H1 (cell line): ENCODE data around the gene UGT1A7. TPM values are rescaled to one million over a fixed set of nuclear protein-coding genes. Genes with fewer than 3 reads are reported as not detected.

ENCODE experiments used
- BACH1 ChIP-seq: IDR thresholded peaks from 2 replicates; pipeline ENCODE4 v1.6.1; 2012; ENCODE audit warnings: low read length, improper control_type of control experiment
- BCL11A ChIP-seq, 2 experiments: IDR thresholded peaks; one replicate each; pipeline ENCODE4 v1.6.1; 2011; ENCODE audit warnings: low read depth in 2 of 2, low read length in 2 of 2, mild to moderate bottlenecking in 2 of 2
- BRCA1 ChIP-seq: IDR thresholded peaks from 2 replicates; pipeline ENCODE4 v1.6.1; 2012; ENCODE audit warnings: low read depth, low read length, improper control_type of control experiment
- CHD2 ChIP-seq: IDR thresholded peaks from 2 replicates; pipeline ENCODE4 v1.6.1; 2012; ENCODE audit warnings: low read length, improper control_type of control experiment
- E2F6 ChIP-seq: IDR thresholded peaks from 2 replicates; pipeline ENCODE4 v1.6.1; 2012; ENCODE audit warnings: inconsistent platforms
- EZH2 ChIP-seq: fragments of 200-600 bp; sonication (generic); IDR thresholded peaks from 2 replicates; pipeline ENCODE4 v1.7.1; 2012; ENCODE audit warnings: low read depth, mild to moderate bottlenecking, moderate library complexity, low read length, inconsistent platforms; ENCODE audit not compliant: severe bottlenecking
- HDAC6 ChIP-seq: IDR thresholded peaks from one replicate; pipeline ENCODE4 v1.7.1; 2012; ENCODE audit warnings: low read depth, mild to moderate bottlenecking, inconsistent platforms, low read length, moderate library complexity
- POLR2AphosphoS5 ChIP-seq: IDR thresholded peaks from 2 replicates; pipeline ENCODE4 v1.6.1; 2011; ENCODE audit warnings: low read depth, low read length
- SIRT6 ChIP-seq: IDR thresholded peaks from one replicate; pipeline ENCODE4 v1.7.1; 2012; ENCODE audit warnings: low read length, inconsistent platforms
- TAF7 ChIP-seq: optimal IDR thresholded peaks from 2 replicates; pipeline ENCODE3; 2011; ENCODE audit warnings: low read depth, mild to moderate bottlenecking, inconsistent platforms, low read length, moderate library complexity, borderline replicate concordance
- polyA plus RNA-seq, 7 experiments: library from polyadenylated mRNA; depleted of rRNA in 3 of 7; stranded (reverse) in 5 of 7; unstranded in 2 of 7; fragments of >200 nt in 5 of 7; fragments of 200-250 nt in 2 of 7; gene quantifications; 1 replicate in 5 of 7; 2 replicates in 1 of 7; 4 replicates in 1 of 7; pipeline versions ENCODE4 v1.2.1 to v1.2.3, GENCODE V29; 2011 to 2013; ENCODE audit warnings: missing spikeins in 2 of 7, mixed read lengths in 2 of 7
- total RNA-seq: library from RNA; stranded (reverse); fragmentation: NEBNext Ultra II Directional; extraction: Animal tissue kit (Norgen Biotek cat#: 25700); gene quantifications from 2 replicates; pipeline ENCODE4 v1.2.1, GENCODE V29; 2021

The UGT1A7 gene
- total and polyA plus RNA-seq, 2 of the 8 experiments (the other 6 are each of a cell fraction or from before 2014, with no cell fraction given), result not detected

- no peak for TF ChIP-seq E2F6
- no peak for TF ChIP-seq BRCA1
- TF ChIP-seq POLR2AphosphoS5, result no peak
- no peak for TF ChIP-seq TAF7
- no peak for TF ChIP-seq BCL11A (IDR thresholded peaks at IDR 0.05; ENCODE audit: low read depth in 2 of 2, low read length in 2 of 2)
- TF ChIP-seq HDAC6, result no peak
- no peak for TF ChIP-seq EZH2
- no peak for TF ChIP-seq CHD2
- no peak for TF ChIP-seq BACH1
- TF ChIP-seq SIRT6, result no peak
Observed at GRCh38 chr2:233663911-233664310, 17.8 kb upstream of the UGT1A7 start (continued).
